Tibial nerve (tissue), 3 donors: Measurements from ENCODE around the gene GRM8.

Source experiments
- CTCF ChIP-seq, 5 experiments: fragments of 200-600 bp in 3 of 5; fragments of 450-650 bp in 2 of 5; sonication (generic) in 3 of 5; IDR thresholded peaks; one replicate each; pipeline ENCODE4 v1.5.1; 2016 to 2019; ENCODE audit warnings: antibody characterized with exemption in 5 of 5, mild to moderate bottlenecking in 3 of 5, moderate library complexity in 2 of 5
- POLR2A ChIP-seq, 2 donors: fragments of 450-650 bp; IDR thresholded peaks; one replicate each; pipeline ENCODE4 v1.6.1; 2017; ENCODE audit warnings: antibody characterized with exemption in 2 of 2, mild to moderate bottlenecking in 2 of 2, moderate library complexity in 2 of 2

- TF ChIP-seq POLR2A (IDR thresholded peaks at IDR 0.05): no peak
- no peak for TF ChIP-seq CTCF (IDR thresholded peaks at IDR 0.05)
Measured at GRCh38 chr7:126394406-126394805, 858.3 kb downstream of the GRM8 start.
